ENCODE measurements around the gene TRIM49C. TPM values are rescaled to one million over a fixed set of nuclear protein-coding genes. Genes with fewer than 3 reads are reported as not detected.

The TRIM49C gene, protein sequence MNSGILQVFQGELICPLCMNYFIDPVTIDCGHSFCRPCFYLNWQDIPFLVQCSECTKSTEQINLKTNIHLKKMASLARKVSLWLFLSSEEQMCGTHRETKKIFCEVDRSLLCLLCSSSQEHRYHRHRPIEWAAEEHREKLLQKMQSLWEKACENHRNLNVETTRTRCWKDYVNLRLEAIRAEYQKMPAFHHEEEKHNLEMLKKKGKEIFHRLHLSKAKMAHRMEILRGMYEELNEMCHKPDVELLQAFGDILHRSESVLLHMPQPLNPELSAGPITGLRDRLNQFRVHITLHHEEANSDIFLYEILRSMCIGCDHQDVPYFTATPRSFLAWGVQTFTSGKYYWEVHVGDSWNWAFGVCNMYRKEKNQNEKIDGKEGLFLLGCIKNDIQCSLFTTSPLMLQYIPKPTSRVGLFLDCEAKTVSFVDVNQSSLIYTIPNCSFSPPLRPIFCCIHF
- total RNA-seq: not detected in 2 replicates

DNA sequence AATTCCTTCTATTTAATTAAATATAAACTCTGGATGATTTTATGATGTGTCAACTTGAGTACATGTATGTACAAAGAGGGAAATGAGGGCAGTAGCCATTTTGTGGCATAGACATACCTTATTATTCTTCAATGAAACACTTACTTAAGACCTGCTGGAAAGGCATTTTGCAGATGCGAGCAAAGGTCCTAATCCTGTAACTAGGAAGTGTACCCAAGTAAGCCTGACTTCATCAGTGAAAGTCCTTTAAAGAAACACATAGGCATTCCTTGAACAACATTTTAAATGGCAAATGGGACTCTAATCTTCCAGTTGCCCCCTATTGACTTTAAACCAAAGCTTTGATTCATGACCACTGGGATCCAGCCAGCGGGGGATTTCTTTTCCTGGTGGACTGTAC lies at the start of gene TRIM49C:
TSS of gene TRIM49C (plus strand) at position 301 of the 400 bp plus-strand sequence. CDS start 4,106 bp downstream, outside the sequence.

DNA sequence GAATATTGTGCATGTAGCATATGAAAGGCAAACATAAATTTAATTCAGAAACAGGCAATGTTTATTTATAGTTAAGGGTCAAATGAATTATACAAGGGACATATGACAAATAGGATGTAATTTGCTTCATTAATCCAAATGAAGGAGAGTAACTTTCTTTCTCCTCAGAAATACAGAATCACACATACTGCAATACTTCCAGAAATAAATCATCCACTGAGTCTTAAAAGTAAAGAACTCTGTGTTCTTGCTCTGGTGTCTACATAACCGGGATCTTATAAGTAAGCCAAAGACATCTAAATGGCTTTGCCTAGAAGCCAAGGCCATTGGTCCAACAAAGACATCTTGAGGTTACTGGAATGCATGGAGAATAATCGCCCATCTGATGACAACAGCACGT lies 54.7 kb downstream of the TRIM49C start, which contains the start of gene UBTFL1:
TSS of gene UBTFL1 (plus strand) at position 301 of the 400 bp plus-strand sequence. CDS start at position 301, 0 bp downstream.

Other genes starting within 250 kb of the TRIM49C start
- not detected in 2 replicates for gene TRIM49, start 222.5 kb upstream of the TRIM49C start, total RNA-seq
- not detected in 2 replicates for gene TRIM64B, start 152.6 kb upstream of the TRIM49C start, total RNA-seq
- gene TRIM49D1, start 108.9 kb upstream of the TRIM49C start, total RNA-seq: not detected in 2 replicates
- not detected in 2 replicates for gene TRIM49D2, start 107.0 kb upstream of the TRIM49C start, total RNA-seq
- not detected in 2 replicates for gene TRIM64, start 65.1 kb upstream of the TRIM49C start, total RNA-seq
- not detected in 2 replicates for gene UBTFL1, start 54.8 kb downstream of the TRIM49C start, total RNA-seq
- gene NAALAD2, start 103.6 kb downstream of the TRIM49C start, total RNA-seq: 0.30 and 0.46 TPM in 2 replicates
- gene CHORDC1, start 191.9 kb downstream of the TRIM49C start, total RNA-seq: 32.1 and 34.3 TPM in 2 replicates

Data from smooth muscle cell of the pulmonary artery (primary cell).